Activated T-helper 9 cell treated with anti-CD3 and anti-CD28 coated beads, Interleukin-2, amount 50 U/mL, for 16 hours (primary cell): ENCODE measurements around the gene TEF.
"Not testable (repeated sequence)": the region's sequence is repeated elsewhere in the genome, so short reads cannot be mapped to it uniquely, and the experiment has no call there.

Source experiments
- DNase-seq: peaks from one replicate; pipeline ENCODE4 v3.0.0-alpha.2; 2020; ENCODE audit warnings: low read depth

The TEF gene

GRCh38 chr22:41429232-41429950 is 47.6 kb downstream of the TEF start:
- DNase-seq, result no peak

GRCh38 chr22:41429951-41430332 is 48.2 kb downstream of the TEF start:
- no peak for DNase-seq

GRCh38 chr22:41431656-41432055 is 49.9 kb downstream of the TEF start:
- DNase-seq, result no peak

GRCh38 chr22:41433480-41433879 is 51.7 kb downstream of the TEF start:
- DNase-seq, result not testable (repeated sequence)

GRCh38 chr22:41434361-41435003 is 52.7 kb downstream of the TEF start:
- DNase-seq, result not testable (repeated sequence)

- DNase-seq, result no peak
These were observed 53.8 kb downstream of the TEF start for GRCh38 chr22:41435560-41435959.

- no peak for DNase-seq
These were observed 54.8 kb downstream of the TEF start for GRCh38 chr22:41436322-41437113.

GRCh38 chr22:41437198-41437597 is 55.5 kb downstream of the TEF start:
- DNase-seq, result no peak

- not testable (repeated sequence) for DNase-seq
These were observed 58.8 kb downstream of the TEF start for GRCh38 chr22:41440511-41440910.

- no peak for DNase-seq
These were observed 60.6 kb downstream of the TEF start for GRCh38 chr22:41442240-41442792.

- DNase-seq, result peak; percentile 78
These were observed 62.8 kb downstream of the TEF start for GRCh38 chr22:41444360-41445128.

- DNase-seq, result no peak
These were observed 63.7 kb downstream of the TEF start for GRCh38 chr22:41445129-41446056.

- no peak for DNase-seq
These were observed 64.3 kb downstream of the TEF start for GRCh38 chr22:41446057-41446501.

GRCh38 chr22:41446639-41447434 is 65.1 kb downstream of the TEF start, which contains the start of gene TOB2:
TSS of gene TOB2 (minus strand) at chr22:41446801. CDS start at chr22:41437345, 9,456 bp downstream.
- peak; percentile 91 for DNase-seq

- peak; percentile 37 for DNase-seq
These were observed 65.9 kb downstream of the TEF start for GRCh38 chr22:41447435-41448188.

- peak; percentile 81 for DNase-seq
These were observed 66.6 kb downstream of the TEF start for GRCh38 chr22:41448189-41448808.
